Naive thymus-derived CD4-positive, alpha-beta T cell (primary cell): ENCODE data around the gene AXDND1. TPM values are rescaled to one million over a fixed set of nuclear protein-coding genes. Genes with fewer than 3 reads are reported as not detected.

Source experiments
- ATAC-seq: fragments of 150-1000 bp; cut with Tn5 transposase; 2 replicates; pipeline ENCODE4 v1.10.0; 2021; ENCODE audit warnings: mild to moderate bottlenecking, moderate library complexity
- CTCF ChIA-PET: fragments of 350-600 bp; sonication (Branson Sonifier 250); formaldehyde crosslinking; loops from one replicate; lab custom pipeline; 2021; ENCODE audit warnings: antibody characterized with exemption; lab: Charles Lee
- POLR2A ChIA-PET: fragments of 350-600 bp; sonication (Branson Sonifier 250); formaldehyde crosslinking; loops from one replicate; lab custom pipeline; 2021; ENCODE audit warnings: antibody characterized with exemption, inconsistent platforms; lab: Charles Lee
- DNase-seq, 9 donors: peaks; one replicate each; pipeline versions ENCODE4 v3.0.0 to v3.0.0-alpha.2; 2020 to 2022; ENCODE audit warnings: mixed read lengths in 1 of 9
- H3K27ac ChIP-seq: one replicate; pipeline ENCODE4 v1.7.0; 2013; ENCODE audit warnings: mild to moderate bottlenecking, low read depth, low read length, moderate library complexity
- H3K27me3 ChIP-seq, 2 donors: one replicate each; pipeline ENCODE4 v1.7.0; 2013; ENCODE audit warnings: low read length in 2 of 2, mild to moderate bottlenecking in 2 of 2, moderate library complexity in 2 of 2; ENCODE audit not compliant: control insufficient read depth in 2 of 2, insufficient read depth in 2 of 2
- H3K36me3 ChIP-seq, 3 experiments: 1 replicate in 2 of 3; 2 replicates in 1 of 3; pipeline ENCODE4 v1.7.0; 2013; ENCODE audit warnings: low read length in 3 of 3, mild to moderate bottlenecking in 3 of 3, moderate library complexity in 1 of 3; ENCODE audit not compliant: insufficient read depth in 3 of 3, control insufficient read depth in 2 of 3
- H3K4me1 ChIP-seq, 2 donors: one replicate each; pipeline ENCODE4 v1.7.0; 2013; ENCODE audit warnings: low read length in 2 of 2, mild to moderate bottlenecking in 2 of 2, moderate library complexity in 1 of 2; ENCODE audit not compliant: control insufficient read depth in 2 of 2, insufficient read depth in 2 of 2
- H3K4me3 ChIP-seq: 2 replicates; pipeline ENCODE4 v1.7.0; 2013; ENCODE audit warnings: mild to moderate bottlenecking, low read length
- H3K9me3 ChIP-seq, 3 experiments: 1 replicate in 2 of 3; 2 replicates in 1 of 3; pipeline ENCODE4 v1.7.0; 2013; ENCODE audit warnings: low read length in 3 of 3; ENCODE audit not compliant: control insufficient read depth in 2 of 3
- H3K27ac Mint-ChIP-seq, 9 donors: one replicate each; pipeline ENCODE4 v1.8.0; 2020 to 2022; ENCODE audit warnings: mixed read lengths in 9 of 9, mild to moderate bottlenecking in 8 of 9, moderate library complexity in 5 of 9, inconsistent platforms in 2 of 9
- H3K27me3 Mint-ChIP-seq, 5 donors: one replicate each; pipeline ENCODE4 v1.8.0; 2021 to 2022; ENCODE audit warnings: mixed read lengths in 5 of 5, mild to moderate bottlenecking in 1 of 5
- H3K36me3 Mint-ChIP-seq, 5 donors: one replicate each; pipeline ENCODE4 v1.8.0; 2020 to 2022; ENCODE audit warnings: mixed read lengths in 5 of 5, mild to moderate bottlenecking in 3 of 5, inconsistent platforms in 1 of 5
- H3K4me1 Mint-ChIP-seq, 7 donors: one replicate each; pipeline ENCODE4 v1.8.0; 2020 to 2022; ENCODE audit warnings: mixed read lengths in 7 of 7, mild to moderate bottlenecking in 3 of 7, inconsistent platforms in 1 of 7
- H3K4me3 Mint-ChIP-seq, 10 donors: one replicate each; pipeline ENCODE4 v1.8.0; 2020 to 2022; ENCODE audit warnings: mild to moderate bottlenecking in 10 of 10, mixed read lengths in 10 of 10, moderate library complexity in 6 of 10, inconsistent platforms in 2 of 10
- H3K9me3 Mint-ChIP-seq, 11 donors: one replicate each; pipeline ENCODE4 v1.8.0; 2020 to 2022; ENCODE audit warnings: mixed read lengths in 11 of 11, mild to moderate bottlenecking in 4 of 11, inconsistent platforms in 1 of 11, moderate library complexity in 1 of 11
- intact Hi-C, 2 donors: fragments of 100-400 bp; cut with micrococcal nuclease; formaldehyde crosslinking; loops; one replicate each; pipeline ENCODE4 v1.15.1; 2023
- polyA plus RNA-seq, 2 donors: library from polyadenylated mRNA; unstranded; fragments of 300-500 nt; fragmentation: Illumina TruSeq; gene quantifications; one replicate each; pipeline ENCODE4 v1.2.3, GENCODE V29; 2021
- total RNA-seq, 6 experiments: library from RNA in 5 of 6; stranded (reverse) in 5 of 6; gene quantifications; 1 replicate in 5 of 6; 2 replicates in 1 of 6; pipeline ENCODE4 v1.2.3 and lab custom pipeline; 2021 to 2026

The AXDND1 gene
- total and polyA plus RNA-seq, 7 experiments from 2014 or later, result 0.98 to 2.3 (median 1.3) TPM; not detected in 4

DNA sequence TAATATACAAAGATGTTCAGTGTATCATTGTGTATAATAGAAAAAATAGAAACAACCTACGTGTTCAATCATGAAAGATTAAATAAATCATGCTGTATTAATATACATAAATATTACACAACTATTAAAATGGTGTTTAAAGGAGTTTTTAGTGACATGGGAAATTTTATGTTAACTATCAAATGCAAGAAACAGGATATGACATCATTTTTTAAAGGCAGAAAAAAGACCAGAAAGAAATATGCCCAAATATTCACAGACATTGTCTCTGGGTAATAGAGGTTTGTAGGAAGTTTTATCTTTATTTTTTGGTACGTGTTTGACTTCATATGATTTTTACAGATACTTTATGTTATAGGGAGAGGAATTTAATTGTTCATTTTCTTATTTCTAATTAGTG lies 176.0 kb downstream of the AXDND1 start:
- H3K27ac Mint-ChIP-seq, result no peak overlapping the region
- ATAC-seq, result no peak
- H3K4me3 Mint-ChIP-seq, result no peak overlapping the region
- DNase-seq, result no peak
- H3K27ac ChIP-seq, result no peak overlapping the region
- H3K4me1 ChIP-seq, result no peaks in the 10 kb centered on the region
- intact Hi-C loops, result no loop called here
- no peak overlapping the region for H3K4me3 ChIP-seq
- H3K27me3 Mint-ChIP-seq, result peaks cover 0 to 20% (median 7%) of the 10 kb centered on the region in 5 donors
- H3K9me3 Mint-ChIP-seq, result peaks cover 0 to 23% (median 4%) of the 10 kb centered on the region in 11 donors
- H3K27me3 ChIP-seq, result peaks cover 0 to 3% of the 10 kb centered on the region in 2 donors
- no peaks in the 10 kb centered on the region for H3K9me3 ChIP-seq
- POLR2A ChIA-PET, result no interaction called here
- no peaks in the 10 kb centered on the region for H3K36me3 ChIP-seq
- CTCF ChIA-PET, result no interaction called here
- H3K36me3 Mint-ChIP-seq, result no peaks in the 10 kb centered on the region
- H3K4me1 Mint-ChIP-seq, result no peaks in the 10 kb centered on the region

DNA sequence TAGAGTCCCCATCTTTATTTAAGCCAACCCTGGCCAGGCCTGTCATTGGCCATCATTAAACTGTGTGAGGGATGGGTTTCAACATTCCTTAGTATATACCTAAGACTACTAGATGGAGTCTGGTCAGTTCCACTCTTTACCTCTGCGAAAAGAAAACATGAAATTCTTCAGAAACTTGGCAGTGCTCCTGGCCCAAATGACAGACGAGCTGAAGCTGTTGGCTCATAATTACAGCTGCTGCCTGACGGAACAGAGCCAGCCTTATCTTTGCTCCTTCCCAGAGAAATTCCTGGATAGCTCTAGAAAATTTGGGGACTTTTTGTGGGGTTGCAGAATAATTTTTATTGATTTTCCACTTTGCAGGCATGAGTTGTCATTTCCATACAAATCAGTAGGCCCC lies 179.6 kb downstream of the AXDND1 start:
- H3K4me3 Mint-ChIP-seq, result no peak overlapping the region
- Histone ChIP-seq H3K36me3 (no peaks in the 10 kb centered on the region), H3K27ac (no peak overlapping the region), H3K4me1 (no peaks in the 10 kb centered on the region), H3K4me3 (no peak overlapping the region), H3K9me3 (no peaks in the 10 kb centered on the region), H3K27me3 (peaks cover 0 to 3% of the 10 kb centered on the region in 2 donors)
- no peak overlapping the region for H3K27ac Mint-ChIP-seq
- no peaks in the 10 kb centered on the region for H3K36me3 Mint-ChIP-seq
- H3K9me3 Mint-ChIP-seq, result peaks cover 0 to 2% (median 0%) of the 10 kb centered on the region in 11 donors
- ChIA-PET CTCF (no interaction called here), POLR2A (no interaction called here)
- no peaks in the 10 kb centered on the region for H3K4me1 Mint-ChIP-seq
- intact Hi-C loops, result no loop called here
- H3K27me3 Mint-ChIP-seq, result peaks cover 0 to 15% (median 7%) of the 10 kb centered on the region in 5 donors
- DNase-seq, result no peak
- no peak for ATAC-seq

DNA sequence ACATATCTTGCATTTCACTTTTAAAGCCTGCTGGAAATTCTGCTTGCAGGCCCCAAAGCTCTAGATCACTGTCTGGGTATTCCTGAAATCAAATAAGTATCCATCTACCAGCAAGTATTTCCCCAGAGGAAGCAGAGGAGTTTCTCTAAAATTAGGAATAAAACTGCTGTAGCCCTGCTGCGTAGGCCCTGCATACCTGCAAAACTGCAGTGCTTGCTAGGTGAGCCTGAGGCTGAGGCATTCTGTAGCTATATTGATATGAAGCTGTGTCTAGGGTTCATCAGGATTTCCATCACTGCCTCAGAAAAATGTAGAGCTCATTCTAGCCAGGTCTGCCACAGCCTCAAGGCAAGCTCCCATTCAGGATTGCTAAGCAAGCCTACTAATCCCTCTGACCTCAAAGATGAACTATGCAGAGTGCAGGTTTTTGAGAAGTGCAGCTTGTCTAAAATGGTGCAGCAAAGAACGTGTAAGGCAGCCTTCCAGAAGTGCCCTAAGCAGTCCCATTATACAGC lies 181.3 kb downstream of the AXDND1 start:
- no peaks in the 10 kb centered on the region for H3K36me3 Mint-ChIP-seq
- Histone ChIP-seq H3K9me3 (no peaks in the 10 kb centered on the region), H3K27me3 (peaks cover 0 to under 1% of the 10 kb centered on the region in 2 donors), H3K4me1 (no peaks in the 10 kb centered on the region), H3K27ac (no peak overlapping the region), H3K36me3 (no peaks in the 10 kb centered on the region), H3K4me3 (no peak overlapping the region)
- H3K4me1 Mint-ChIP-seq, result no peaks in the 10 kb centered on the region
- DNase-seq (no peak), ATAC-seq (no peak)
- intact Hi-C loops, result no loop called here
- ChIA-PET POLR2A (no interaction called here), CTCF (no interaction called here)
- no peak overlapping the region for H3K4me3 Mint-ChIP-seq
- no peak overlapping the region for H3K27ac Mint-ChIP-seq
- H3K27me3 Mint-ChIP-seq, result peaks cover 0 to 12% (median 7%) of the 10 kb centered on the region in 5 donors
- peaks cover 0 to 2% (median 0%) of the 10 kb centered on the region in 11 donors for H3K9me3 Mint-ChIP-seq

DNA sequence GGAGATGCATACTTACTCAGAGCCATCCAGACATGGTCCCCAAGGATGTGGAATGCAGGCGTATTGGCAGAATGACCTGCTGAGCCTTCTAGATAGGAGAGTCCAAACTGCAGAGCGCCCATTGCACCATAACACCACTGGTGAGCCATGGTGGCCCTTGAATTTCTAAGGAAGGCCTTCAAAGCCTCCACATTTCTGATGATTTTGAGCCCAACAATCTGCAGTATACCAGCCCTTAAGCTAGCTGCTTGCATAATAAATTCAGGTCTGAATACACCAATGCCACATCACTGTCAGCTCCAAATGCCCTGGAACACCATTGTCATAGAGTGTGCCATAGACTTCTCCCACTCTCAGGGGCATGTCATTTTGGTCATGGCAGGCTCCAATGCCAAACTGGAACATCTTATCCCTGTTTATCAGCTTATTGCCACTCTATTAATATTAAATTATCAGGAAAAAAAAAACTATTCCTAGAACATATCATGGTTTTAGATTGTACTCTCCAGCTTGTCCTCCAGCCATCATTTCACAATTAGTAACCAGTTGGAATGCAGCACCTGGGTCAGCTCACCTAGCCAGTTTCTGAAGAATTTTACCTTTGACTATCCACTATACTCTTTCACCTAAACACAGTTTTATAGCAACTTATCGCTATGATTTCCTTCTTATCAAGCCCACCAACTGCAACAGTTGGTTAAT lies 183.0 kb downstream of the AXDND1 start:
- Histone ChIP-seq H3K36me3 (no peaks in the 10 kb centered on the region), H3K27me3 (no peaks in the 10 kb centered on the region), H3K4me3 (no peak overlapping the region), H3K9me3 (no peaks in the 10 kb centered on the region), H3K27ac (no peak overlapping the region), H3K4me1 (no peaks in the 10 kb centered on the region)
- Mint-ChIP-seq H3K4me3 (no peak overlapping the region), H3K4me1 (no peaks in the 10 kb centered on the region), H3K27ac (no peak overlapping the region), H3K27me3 (peaks cover 0 to 7% (median 0%) of the 10 kb centered on the region in 5 donors), H3K36me3 (no peaks in the 10 kb centered on the region), H3K9me3 (peaks cover 0 to 1% (median 0%) of the 10 kb centered on the region in 11 donors)
- ChIA-PET CTCF (no interaction called here), POLR2A (no interaction called here)
- DNase-seq (no peak), ATAC-seq (no peak)
- intact Hi-C loops, result no loop called here

DNA sequence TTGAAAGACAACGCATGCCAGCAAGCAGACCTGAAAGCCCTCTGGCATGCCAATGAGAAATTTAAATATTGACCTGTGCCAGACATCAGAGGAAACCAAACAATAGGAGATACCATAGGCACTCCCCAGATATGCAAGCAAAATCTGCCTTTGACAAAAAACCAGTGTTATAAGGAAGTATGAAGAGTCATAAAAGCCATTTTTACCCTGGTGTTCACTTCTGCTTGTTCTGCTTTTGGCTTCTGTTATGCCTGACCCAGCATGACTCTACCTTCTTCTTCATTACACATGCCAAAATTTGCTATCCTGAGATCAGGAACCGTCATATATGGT lies 183.6 kb downstream of the AXDND1 start:
- no peak overlapping the region for H3K4me3 Mint-ChIP-seq
- Histone ChIP-seq H3K27ac (no peak overlapping the region), H3K36me3 (no peaks in the 10 kb centered on the region), H3K4me1 (no peaks in the 10 kb centered on the region), H3K4me3 (no peak overlapping the region), H3K27me3 (no peaks in the 10 kb centered on the region), H3K9me3 (no peaks in the 10 kb centered on the region)
- CTCF ChIA-PET, result no interaction called here
- H3K9me3 Mint-ChIP-seq, result peaks cover 0 to 1% (median 0%) of the 10 kb centered on the region in 11 donors
- ATAC-seq (no peak), DNase-seq (no peak)
- intact Hi-C loops, result no loop called here
- H3K27ac Mint-ChIP-seq, result no peak overlapping the region
- POLR2A ChIA-PET, result no interaction called here
- no peaks in the 10 kb centered on the region for H3K4me1 Mint-ChIP-seq
- peaks cover 0 to 7% (median 0%) of the 10 kb centered on the region in 5 donors for H3K27me3 Mint-ChIP-seq
- H3K36me3 Mint-ChIP-seq, result no peaks in the 10 kb centered on the region

DNA sequence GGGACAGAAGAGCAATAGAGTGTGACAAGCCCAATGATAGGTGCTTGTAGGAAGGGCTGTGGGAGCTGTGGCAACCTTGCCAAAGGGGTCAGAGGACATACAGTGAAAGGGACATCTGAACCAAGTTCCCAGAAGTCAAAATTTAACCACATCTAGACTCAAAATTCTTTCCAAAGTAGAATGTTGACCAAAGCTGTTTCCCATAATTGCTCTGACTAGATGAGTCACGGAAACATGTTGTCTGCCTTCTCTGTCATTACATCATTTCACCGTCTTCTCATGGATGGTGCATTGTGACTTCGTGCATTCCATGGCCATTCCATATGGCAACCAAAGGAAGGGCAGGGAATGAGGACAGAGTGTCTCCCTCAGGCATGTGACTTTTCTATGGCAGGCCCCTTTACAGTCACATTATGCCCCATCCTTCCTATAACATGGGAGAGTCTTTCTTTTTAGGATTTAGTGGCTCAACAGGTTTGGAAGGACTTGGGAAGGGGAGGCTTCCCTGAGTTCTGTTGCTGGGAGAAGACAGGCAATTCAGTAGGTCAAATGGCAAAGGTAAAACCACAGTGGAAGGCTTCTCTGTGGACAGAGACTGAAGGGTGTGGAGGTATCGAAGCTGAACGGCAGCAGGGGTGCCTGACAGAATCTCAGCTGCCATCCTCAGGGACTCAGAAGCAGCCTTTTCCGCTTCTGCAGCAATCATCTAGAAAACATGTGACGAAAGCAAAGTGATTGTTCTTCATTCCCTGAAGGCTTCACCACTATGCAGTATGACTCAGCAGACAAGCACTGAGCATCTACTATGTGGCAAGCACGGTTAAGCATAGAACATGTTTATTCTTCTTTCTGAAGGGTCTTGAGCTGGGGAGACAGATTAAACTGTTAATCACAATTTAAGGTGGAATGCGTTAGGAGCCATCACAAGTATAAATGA lies 185.2 kb downstream of the AXDND1 start:
- POLR2A ChIA-PET, result no interaction called here
- CTCF ChIA-PET, result no interaction called here
- H3K27me3 Mint-ChIP-seq, result peaks cover 0 to 3% (median 0%) of the 10 kb centered on the region in 5 donors

More for the DNA sequence above, 185.2 kb downstream of the AXDND1 start:
- no peaks in the 10 kb centered on the region for H3K4me1 Mint-ChIP-seq
- ATAC-seq (no peak), DNase-seq (no peak)
- no peaks in the 10 kb centered on the region for H3K9me3 ChIP-seq
- no peak overlapping the region for H3K27ac Mint-ChIP-seq
- H3K9me3 Mint-ChIP-seq, result peaks cover 0 to 1% (median 0%) of the 10 kb centered on the region in 11 donors
- H3K27ac ChIP-seq, result no peak overlapping the region
- no peak overlapping the region for H3K4me3 Mint-ChIP-seq
- no peaks in the 10 kb centered on the region for H3K4me1 ChIP-seq
- intact Hi-C loops, result no loop called here
- H3K36me3 Mint-ChIP-seq, result no peaks in the 10 kb centered on the region
- no peaks in the 10 kb centered on the region for H3K36me3 ChIP-seq
- H3K27me3 ChIP-seq, result no peaks in the 10 kb centered on the region
- H3K4me3 ChIP-seq, result no peak overlapping the region
